WTC11 (cell line): ENCODE results near the gene LILRA1.
"Not testable (repeated sequence)": the region's sequence is repeated elsewhere in the genome, so short reads cannot be mapped to it uniquely, and the experiment has no call there.

Experiments
- ETV6 ChIP-seq: sonication (generic); formaldehyde crosslinking; IDR thresholded peaks from 2 replicates; pipeline ENCODE4 v1.8.1; 2022; ENCODE audit warnings: mild to moderate bottlenecking, missing genetic modification reagents
- TEAD4 ChIP-seq: sonication (generic); formaldehyde crosslinking; IDR thresholded peaks from 2 replicates; pipeline ENCODE4 v1.8.0; 2022; ENCODE audit warnings: mild to moderate bottlenecking, missing genetic modification reagents
- TF ChIP-seq, protein P1 (sequence below): fragments of 200-600 bp; IDR thresholded peaks from 2 replicates; pipeline ENCODE4 v1.8.0; 2022; ENCODE audit warnings: antibody characterized with exemption

DNA sequence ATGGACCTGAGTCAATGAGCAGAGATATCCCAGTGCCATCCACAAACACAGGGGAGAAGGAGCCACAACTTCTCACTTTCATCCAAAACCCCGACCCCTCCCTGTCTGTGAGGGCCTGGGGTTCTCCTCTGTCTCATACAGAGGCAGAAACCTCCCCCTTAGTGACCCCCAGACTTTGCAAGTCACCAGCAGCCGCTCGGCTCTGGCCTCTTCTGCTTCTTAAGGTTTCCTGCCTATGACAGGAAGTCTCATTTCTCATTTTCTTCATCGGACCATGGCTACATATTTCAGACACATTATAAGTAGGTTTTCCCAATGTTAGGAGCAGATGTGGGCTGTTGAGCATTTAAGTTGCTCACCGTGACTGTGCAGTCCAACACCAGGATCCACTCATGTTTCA lies 49.5 kb downstream of the LILRA1 start:
- TF ChIP-seq, protein P1, sequence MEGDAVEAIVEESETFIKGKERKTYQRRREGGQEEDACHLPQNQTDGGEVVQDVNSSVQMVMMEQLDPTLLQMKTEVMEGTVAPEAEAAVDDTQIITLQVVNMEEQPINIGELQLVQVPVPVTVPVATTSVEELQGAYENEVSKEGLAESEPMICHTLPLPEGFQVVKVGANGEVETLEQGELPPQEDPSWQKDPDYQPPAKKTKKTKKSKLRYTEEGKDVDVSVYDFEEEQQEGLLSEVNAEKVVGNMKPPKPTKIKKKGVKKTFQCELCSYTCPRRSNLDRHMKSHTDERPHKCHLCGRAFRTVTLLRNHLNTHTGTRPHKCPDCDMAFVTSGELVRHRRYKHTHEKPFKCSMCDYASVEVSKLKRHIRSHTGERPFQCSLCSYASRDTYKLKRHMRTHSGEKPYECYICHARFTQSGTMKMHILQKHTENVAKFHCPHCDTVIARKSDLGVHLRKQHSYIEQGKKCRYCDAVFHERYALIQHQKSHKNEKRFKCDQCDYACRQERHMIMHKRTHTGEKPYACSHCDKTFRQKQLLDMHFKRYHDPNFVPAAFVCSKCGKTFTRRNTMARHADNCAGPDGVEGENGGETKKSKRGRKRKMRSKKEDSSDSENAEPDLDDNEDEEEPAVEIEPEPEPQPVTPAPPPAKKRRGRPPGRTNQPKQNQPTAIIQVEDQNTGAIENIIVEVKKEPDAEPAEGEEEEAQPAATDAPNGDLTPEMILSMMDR, result not testable (repeated sequence)
- not testable (repeated sequence) for TF ChIP-seq ETV6, TEAD4 (CRISPR knock-in tag)
